ENCODE data around the gene FCN1. TPM values are rescaled to one million over a fixed set of nuclear protein-coding genes. Genes with fewer than 3 reads are reported as not detected.

FCN1 gene
- total RNA-seq, 1 donor = not detected

DNA sequence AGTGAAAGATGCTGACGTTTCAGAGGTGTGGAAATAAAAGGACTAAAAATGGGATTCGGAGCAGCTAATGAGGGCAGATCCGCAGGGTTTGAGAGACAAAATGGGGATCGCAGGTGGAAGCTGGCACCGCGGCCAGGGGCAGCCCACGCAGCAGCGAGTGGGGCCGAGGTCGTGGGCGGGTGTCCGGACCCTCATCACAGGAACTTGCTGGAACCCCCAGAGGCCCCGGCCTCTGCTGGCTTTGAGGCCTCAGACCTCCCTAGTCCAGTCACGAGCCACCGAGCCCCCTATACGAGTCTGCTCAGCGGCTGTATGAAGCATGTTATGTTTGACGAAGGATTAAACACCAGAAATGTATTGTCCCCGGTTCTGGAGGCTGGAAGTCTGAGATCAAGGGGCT, 45.8 kb upstream of the FCN1 start:
- no peak for DNase-seq (ENCODE audit: low read depth)
- no peak overlapping the region for H3K4me3 ChIP-seq (ENCODE audit: low read depth, low read length)
- TF ChIP-seq, protein P1, sequence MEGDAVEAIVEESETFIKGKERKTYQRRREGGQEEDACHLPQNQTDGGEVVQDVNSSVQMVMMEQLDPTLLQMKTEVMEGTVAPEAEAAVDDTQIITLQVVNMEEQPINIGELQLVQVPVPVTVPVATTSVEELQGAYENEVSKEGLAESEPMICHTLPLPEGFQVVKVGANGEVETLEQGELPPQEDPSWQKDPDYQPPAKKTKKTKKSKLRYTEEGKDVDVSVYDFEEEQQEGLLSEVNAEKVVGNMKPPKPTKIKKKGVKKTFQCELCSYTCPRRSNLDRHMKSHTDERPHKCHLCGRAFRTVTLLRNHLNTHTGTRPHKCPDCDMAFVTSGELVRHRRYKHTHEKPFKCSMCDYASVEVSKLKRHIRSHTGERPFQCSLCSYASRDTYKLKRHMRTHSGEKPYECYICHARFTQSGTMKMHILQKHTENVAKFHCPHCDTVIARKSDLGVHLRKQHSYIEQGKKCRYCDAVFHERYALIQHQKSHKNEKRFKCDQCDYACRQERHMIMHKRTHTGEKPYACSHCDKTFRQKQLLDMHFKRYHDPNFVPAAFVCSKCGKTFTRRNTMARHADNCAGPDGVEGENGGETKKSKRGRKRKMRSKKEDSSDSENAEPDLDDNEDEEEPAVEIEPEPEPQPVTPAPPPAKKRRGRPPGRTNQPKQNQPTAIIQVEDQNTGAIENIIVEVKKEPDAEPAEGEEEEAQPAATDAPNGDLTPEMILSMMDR (IDR thresholded peaks at IDR 0.05; ENCODE audit: insufficient read depth, low read depth, low read length) = no peak

GRCh38 chr9:134962973-134963364, 45.3 kb upstream of the FCN1 start:
- no peak overlapping the region for H3K4me3 ChIP-seq (ENCODE audit: low read depth, low read length)
- DNase-seq (ENCODE audit: low read depth) = no peak

DNA sequence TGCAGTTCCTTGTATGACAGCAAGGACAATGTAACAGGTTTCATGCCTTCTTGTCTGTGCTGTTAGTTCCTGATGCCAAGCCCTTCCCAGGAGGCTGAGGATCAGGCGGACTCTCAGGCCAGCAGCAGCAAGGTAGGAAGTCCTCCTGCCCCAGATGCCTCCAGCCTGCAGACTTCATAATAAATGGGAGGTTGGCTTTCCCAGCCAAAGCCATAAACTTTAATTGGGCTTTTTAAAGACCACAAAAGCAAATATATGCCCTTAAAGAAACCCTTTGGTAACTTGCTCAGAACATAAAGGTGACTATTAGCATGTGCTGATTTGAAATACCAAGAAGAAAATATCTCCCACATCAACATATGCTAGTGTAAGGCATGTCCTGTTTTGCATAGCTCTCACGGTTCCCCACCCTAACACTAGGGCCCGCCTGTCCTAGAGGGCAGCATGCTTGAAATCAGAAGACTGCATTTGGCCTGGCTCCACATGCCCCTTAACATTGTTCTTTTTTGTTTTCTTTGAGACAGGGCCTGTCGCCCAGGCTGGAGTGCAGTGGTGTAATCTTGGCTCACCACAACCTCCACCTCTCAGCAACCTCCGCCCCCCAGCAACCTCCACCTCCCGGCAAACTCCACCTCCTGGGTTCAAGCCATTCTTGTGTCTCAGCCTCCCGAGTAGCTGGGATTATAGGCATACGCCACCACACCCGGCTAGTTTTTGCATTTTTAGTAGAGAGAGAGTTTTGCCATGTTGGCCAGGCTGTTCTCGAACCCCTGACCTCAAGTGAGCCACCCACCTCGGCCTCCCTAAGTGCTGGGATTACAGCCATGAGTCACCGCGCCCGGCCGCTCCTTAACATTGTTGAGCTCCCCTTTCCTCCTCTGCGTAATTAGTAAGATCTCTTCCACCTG, 44.6 kb upstream of the FCN1 start:
- TF ChIP-seq, protein P1 (IDR thresholded peaks at IDR 0.05; ENCODE audit: insufficient read depth, low read depth, low read length) = no peak
- no peak overlapping the region for H3K4me3 ChIP-seq (ENCODE audit: low read depth, low read length)
- DNase-seq (ENCODE audit: low read depth) = no peak

More at GRCh38 chr9:134962973-134963364, 45.3 kb upstream of the FCN1 start:
- TF ChIP-seq, protein P1 (IDR thresholded peaks at IDR 0.05; ENCODE audit: insufficient read depth, low read depth, low read length) = no peak

- no peak for DNase-seq (ENCODE audit: low read depth)
- no peak overlapping the region for H3K4me3 ChIP-seq (ENCODE audit: low read depth, low read length)
- TF ChIP-seq, protein P1 (IDR thresholded peaks at IDR 0.05; ENCODE audit: insufficient read depth, low read depth, low read length) = no peak
These were observed 43.8 kb upstream of the FCN1 start for GRCh38 chr9:134961331-134962064.

GRCh38 chr9:134960701-134961181, 43.0 kb upstream of the FCN1 start:
- no peak overlapping the region for H3K4me3 ChIP-seq (ENCODE audit: low read depth, low read length)
- DNase-seq (ENCODE audit: low read depth) = no peak
- TF ChIP-seq, protein P1 (IDR thresholded peaks at IDR 0.05; ENCODE audit: insufficient read depth, low read depth, low read length) = no peak

DNA sequence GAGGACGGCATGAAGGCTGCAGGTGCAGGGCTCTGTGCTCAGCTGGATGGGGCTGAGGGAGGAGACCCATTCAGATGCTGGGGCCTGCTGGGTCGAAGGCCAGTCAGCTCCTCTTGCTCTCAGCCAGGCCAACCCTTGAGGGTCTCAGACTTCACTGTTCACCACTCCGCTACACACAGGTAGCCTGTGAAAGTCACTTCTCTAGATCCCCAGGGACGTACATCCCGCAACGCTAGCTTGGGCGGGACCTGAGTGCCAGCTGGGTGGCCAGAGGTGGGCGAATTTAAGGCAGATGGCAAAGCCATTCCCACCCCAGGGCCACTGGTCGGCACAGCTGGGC, 42.2 kb upstream of the FCN1 start:
- TF ChIP-seq, protein P1 (IDR thresholded peaks at IDR 0.05; ENCODE audit: insufficient read depth, low read depth, low read length) = no peak
- H3K4me3 ChIP-seq (ENCODE audit: low read depth, low read length) = no peak overlapping the region
- DNase-seq (ENCODE audit: low read depth) = no peak

All from fibroblast of villous mesenchyme (primary cell).